PC-9 (cell line): ENCODE measurements around the gene BTN1A1. TPM values are rescaled to one million over a fixed set of nuclear protein-coding genes. Genes with fewer than 3 reads are reported as not detected.

ENCODE experiments used
- BruUV-seq: library from RNA; stranded (reverse); fragments of 400-500 nt; replicated peaks from 2 replicates; lab custom pipeline; 2021; lab: Mats Ljungman, UMichigan
- CTCF ChIA-PET: fragments of 300-600 bp; sonication (Branson Sonifier 250); formaldehyde crosslinking; loops from one replicate; lab custom pipeline; 2022; ENCODE audit warnings: antibody characterized with exemption; lab: Charles Lee
- POLR2A ChIA-PET: fragments of 300-600 bp; sonication (Branson Sonifier 250); formaldehyde crosslinking; loops from one replicate; lab custom pipeline; 2022; ENCODE audit warnings: antibody characterized with exemption; ENCODE audit not compliant: unreplicated experiment; lab: Charles Lee
- DNase-seq, 2 experiments: peaks; one replicate each; pipeline versions ENCODE4 v3.0.0 to v3.0.0-alpha.2; 2015 to 2022; ENCODE audit warnings: mixed read lengths in 1 of 2
- H2AFZ ChIP-seq: fragments of 200-600 bp; sonication (generic); 2 replicates; pipeline ENCODE4 v1.8.1; 2017; ENCODE audit warnings: antibody characterized with exemption
- H3F3A ChIP-seq: fragments of 200-600 bp; sonication (generic); 2 replicates; pipeline ENCODE4 v1.8.1; 2017; ENCODE audit warnings: antibody characterized with exemption, mild to moderate bottlenecking, low read depth; ENCODE audit not compliant: insufficient read depth
- H3K27ac ChIP-seq: fragments of 200-600 bp; sonication (generic); 2 replicates; pipeline ENCODE4 v1.6.1; 2016; ENCODE audit warnings: mixed run types
- H3K27me3 ChIP-seq: fragments of 200-600 bp; sonication (generic); 2 replicates; pipeline ENCODE4 v1.6.1; 2016; ENCODE audit warnings: low read depth, mixed run types; ENCODE audit not compliant: insufficient read depth
- H3K36me3 ChIP-seq: fragments of 200-600 bp; sonication (generic); 2 replicates; pipeline ENCODE4 v1.6.1; 2016; ENCODE audit warnings: low read depth, mixed run types
- H3K4me1 ChIP-seq: fragments of 200-600 bp; sonication (generic); replicated peaks from 2 replicates; pipeline ENCODE4 v1.6.1; 2016; ENCODE audit warnings: mixed run types; ENCODE audit not compliant: insufficient read depth
- H3K4me2 ChIP-seq: fragments of 200-600 bp; sonication (generic); 2 replicates; pipeline ENCODE4 v1.6.1; 2017; ENCODE audit warnings: mixed run types
- H3K4me3 ChIP-seq: fragments of 200-600 bp; sonication (generic); 2 replicates; pipeline ENCODE4 v1.6.1; 2016; ENCODE audit warnings: mixed run types
- H3K79me2 ChIP-seq: fragments of 200-600 bp; sonication (generic); 2 replicates; pipeline ENCODE4 v1.6.1; 2017; ENCODE audit warnings: low read depth, mixed run types
- H3K9me2 ChIP-seq: fragments of 200-600 bp; sonication (generic); 2 replicates; pipeline ENCODE4 v1.8.1; 2017; ENCODE audit warnings: mild to moderate bottlenecking; ENCODE audit not compliant: insufficient read depth
- H3K9me3 ChIP-seq: fragments of 200-600 bp; sonication (generic); 2 replicates; pipeline ENCODE4 v1.8.1; 2016; ENCODE audit warnings: low read depth; ENCODE audit not compliant: insufficient read depth
- H4K20me1 ChIP-seq: fragments of 200-600 bp; sonication (generic); 2 replicates; pipeline ENCODE4 v1.8.1; 2017; ENCODE audit not compliant: insufficient read depth
- CTCF ChIP-seq: fragments of 200-600 bp; sonication (generic); conservative IDR thresholded peaks from 2 replicates; pipeline ENCODE4 v1.6.1; 2017; ENCODE audit warnings: mixed run types, antibody characterized with exemption, mild to moderate bottlenecking, moderate library complexity
- EZH2 ChIP-seq: fragments of 200-600 bp; sonication (generic); IDR thresholded peaks from 2 replicates; pipeline ENCODE4 v1.8.0; 2017; ENCODE audit warnings: antibody characterized with exemption, low read depth
- intact Hi-C: fragments of 100-400 bp; cut with micrococcal nuclease; formaldehyde crosslinking; loops from one replicate; pipeline ENCODE4 v1.10.0; 2022; ENCODE audit not compliant: unreplicated experiment
- total RNA-seq: library from RNA; stranded (reverse); gene quantifications from 2 replicates; pipeline ENCODE4 v1.2.3, GENCODE V29; 2021

Gene BTN1A1
- total RNA-seq, 1 experiment from 2014 or later: not detected

GRCh38 chr6:26470643-26471042, 29.5 kb upstream of the BTN1A1 start:
- H3K4me3 ChIP-seq: no peak overlapping the region
- peaks cover 11% of the 10 kb centered on the region; the same call in 1 of the 2 replicates for H3F3A ChIP-seq
- H3K4me1 ChIP-seq: peaks cover 22% of the 10 kb centered on the region
- H4K20me1 ChIP-seq: no peaks in the 10 kb centered on the region; the same call in 1 of the 2 replicates
- no peak overlapping the region for H3K4me2 ChIP-seq
- no peak overlapping the region for H2AFZ ChIP-seq
- H3K9me3 ChIP-seq: no peaks in the 10 kb centered on the region
- no peak overlapping the region for H3K27ac ChIP-seq
- TF ChIP-seq CTCF (no peak), EZH2 (no peak)
- no peak for DNase-seq
- ChIA-PET POLR2A (no interaction called here), CTCF (no interaction called here)
- H3K27me3 ChIP-seq: no peaks in the 10 kb centered on the region
- peaks cover 7% of the 10 kb centered on the region; the same call in 1 of the 2 replicates for H3K36me3 ChIP-seq
- no TSS peak for BruUV-seq
- intact Hi-C loops: no loop called here
- H3K79me2 ChIP-seq: no peaks in the 10 kb centered on the region
- no peaks in the 10 kb centered on the region for H3K9me2 ChIP-seq

- no peaks in the 10 kb centered on the region for H3K9me2 ChIP-seq
- POLR2A ChIA-PET: interaction anchor here (0.6 kb wide), 1 partner anchor 65 kb away, joined by 3 read pairs; no protein-coding TSS in a partner anchor
- no peak for DNase-seq
- intact Hi-C loops: no loop called here
- CTCF ChIA-PET: no interaction called here
- H3K4me2 ChIP-seq: no peak overlapping the region
- no TSS peak for BruUV-seq
- no peak for TF ChIP-seq CTCF
- TF ChIP-seq EZH2: no peak
- H3K27me3 ChIP-seq: no peaks in the 10 kb centered on the region
- no peak overlapping the region for H2AFZ ChIP-seq
- peaks cover 7% of the 10 kb centered on the region; the same call in 1 of the 2 replicates for H3K36me3 ChIP-seq
- H3K9me3 ChIP-seq: no peaks in the 10 kb centered on the region
- H3K4me1 ChIP-seq: peaks cover 29% of the 10 kb centered on the region
- no peak overlapping the region for H3K4me3 ChIP-seq
- no peak overlapping the region for H3K27ac ChIP-seq
- no peaks in the 10 kb centered on the region for H3K79me2 ChIP-seq
- no peaks in the 10 kb centered on the region for H4K20me1 ChIP-seq
- H3F3A ChIP-seq: peaks cover 14% of the 10 kb centered on the region; the same call in 1 of the 2 replicates
Observed at GRCh38 chr6:26471970-26472369, 28.1 kb upstream of the BTN1A1 start.

GRCh38 chr6:26472549-26473290, 27.4 kb upstream of the BTN1A1 start:
- H3K36me3 ChIP-seq: peaks cover 1% of the 10 kb centered on the region; the same call in 1 of the 2 replicates
- H3K4me2 ChIP-seq: peak overlapping the region; percentile 83
- no TSS peak for BruUV-seq
- peak overlapping the region; percentile 76 for H3K27ac ChIP-seq
- H3K4me1 ChIP-seq: peaks cover 29% of the 10 kb centered on the region
- H3K9me2 ChIP-seq: no peaks in the 10 kb centered on the region
- H3K79me2 ChIP-seq: no peaks in the 10 kb centered on the region
- no peak for DNase-seq
- H3K4me3 ChIP-seq: peak overlapping the region; percentile 62; the same call in 1 of the 2 replicates
- H3K9me3 ChIP-seq: no peaks in the 10 kb centered on the region
- H3F3A ChIP-seq: peaks cover 14% of the 10 kb centered on the region; the same call in 1 of the 2 replicates
- no peak for TF ChIP-seq CTCF
- ChIA-PET CTCF (no interaction called here), POLR2A (interaction anchor here (0.5 to 0.6 kb wide), 2 partner anchors 45 to 65 kb away, joined by 3 read pairs; no protein-coding TSS in a partner anchor)
- intact Hi-C loops: no loop called here
- no peaks in the 10 kb centered on the region for H4K20me1 ChIP-seq
- no peaks in the 10 kb centered on the region for H3K27me3 ChIP-seq
- H2AFZ ChIP-seq: no peak overlapping the region
